NCI-H1105 treated with DMSO at 0.1 percent for 48 hours (cell line): ENCODE data around the gene UQCC5.

ENCODE experiments used
- DNase-seq: peaks from one replicate; lab custom pipeline; 2025; lab: John Stamatoyannopoulos, UW

UQCC5 gene, protein sequence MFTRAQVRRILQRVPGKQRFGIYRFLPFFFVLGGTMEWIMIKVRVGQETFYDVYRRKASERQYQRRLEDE

DNA sequence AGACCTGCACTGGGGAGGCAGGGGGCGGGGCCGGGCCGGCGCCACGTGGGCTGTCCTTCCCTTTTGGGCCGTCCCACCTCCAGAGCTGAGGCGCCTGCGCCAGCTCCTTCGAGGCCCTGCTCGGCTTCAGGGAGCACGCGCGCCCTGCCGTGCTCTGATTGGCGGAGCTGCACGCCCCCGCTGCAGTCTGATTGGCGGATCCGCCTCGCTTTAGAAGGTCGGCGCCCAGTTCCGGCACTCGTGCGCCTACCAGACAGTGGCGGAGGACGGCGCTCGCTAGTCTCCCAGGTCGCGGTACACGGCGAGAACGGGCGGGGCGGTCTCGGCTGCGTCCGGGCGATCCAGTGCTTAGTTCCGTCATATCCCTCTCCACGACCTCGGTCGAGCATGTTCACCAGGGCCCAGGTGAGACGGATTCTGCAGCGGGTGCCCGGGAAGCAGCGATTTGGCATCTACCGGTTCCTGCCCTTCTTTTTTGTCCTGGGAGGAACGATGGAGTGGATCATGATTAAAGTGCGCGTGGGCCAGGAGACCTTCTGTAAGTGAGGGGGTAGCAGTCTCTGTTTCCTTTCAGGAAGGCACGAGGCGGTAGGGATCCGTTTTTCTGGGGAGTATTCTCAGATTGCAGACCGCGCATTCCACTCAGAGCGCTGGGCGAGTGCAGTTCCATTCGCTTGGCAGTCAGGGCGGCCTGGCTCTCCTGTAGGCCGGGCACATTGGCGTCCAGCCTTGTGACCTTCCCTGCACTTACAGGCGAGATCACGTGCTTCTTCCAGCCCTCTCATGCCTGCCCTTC is at the start of gene UQCC5:
Gene UQCC5 (plus strand): TSS at position 237 of the 796 bp plus-strand sequence. CDS start 151 bp downstream, at position 388.
- peak; percentile 92 for DNase-seq

DNA sequence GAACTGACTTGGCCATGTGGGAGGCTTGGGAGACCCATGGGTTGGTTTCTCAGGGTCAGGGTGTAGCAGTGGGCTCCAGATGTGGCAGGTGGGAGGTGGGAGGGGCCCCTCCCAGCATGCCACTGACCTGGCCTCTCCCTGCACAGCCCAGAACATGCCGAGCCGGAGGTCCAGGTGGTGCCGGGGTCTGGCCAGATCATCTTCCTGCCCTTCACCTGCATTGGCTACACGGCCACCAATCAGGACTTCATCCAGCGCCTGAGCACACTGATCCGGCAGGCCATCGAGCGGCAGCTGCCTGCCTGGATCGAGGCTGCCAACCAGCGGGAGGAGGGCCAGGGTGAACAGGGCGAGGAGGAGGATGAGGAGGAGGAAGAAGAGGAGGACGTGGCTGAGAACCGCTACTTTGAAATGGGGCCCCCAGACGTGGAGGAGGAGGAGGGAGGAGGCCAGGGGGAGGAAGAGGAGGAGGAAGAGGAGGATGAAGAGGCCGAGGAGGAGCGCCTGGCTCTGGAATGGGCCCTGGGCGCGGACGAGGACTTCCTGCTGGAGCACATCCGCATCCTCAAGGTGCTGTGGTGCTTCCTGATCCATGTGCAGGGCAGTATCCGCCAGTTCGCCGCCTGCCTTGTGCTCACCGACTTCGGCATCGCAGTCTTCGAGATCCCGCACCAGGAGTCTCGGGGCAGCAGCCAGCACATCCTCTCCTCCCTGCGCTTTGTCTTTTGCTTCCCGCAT is 49.2 kb upstream of the UQCC5 start:
- no peak for DNase-seq

DNA sequence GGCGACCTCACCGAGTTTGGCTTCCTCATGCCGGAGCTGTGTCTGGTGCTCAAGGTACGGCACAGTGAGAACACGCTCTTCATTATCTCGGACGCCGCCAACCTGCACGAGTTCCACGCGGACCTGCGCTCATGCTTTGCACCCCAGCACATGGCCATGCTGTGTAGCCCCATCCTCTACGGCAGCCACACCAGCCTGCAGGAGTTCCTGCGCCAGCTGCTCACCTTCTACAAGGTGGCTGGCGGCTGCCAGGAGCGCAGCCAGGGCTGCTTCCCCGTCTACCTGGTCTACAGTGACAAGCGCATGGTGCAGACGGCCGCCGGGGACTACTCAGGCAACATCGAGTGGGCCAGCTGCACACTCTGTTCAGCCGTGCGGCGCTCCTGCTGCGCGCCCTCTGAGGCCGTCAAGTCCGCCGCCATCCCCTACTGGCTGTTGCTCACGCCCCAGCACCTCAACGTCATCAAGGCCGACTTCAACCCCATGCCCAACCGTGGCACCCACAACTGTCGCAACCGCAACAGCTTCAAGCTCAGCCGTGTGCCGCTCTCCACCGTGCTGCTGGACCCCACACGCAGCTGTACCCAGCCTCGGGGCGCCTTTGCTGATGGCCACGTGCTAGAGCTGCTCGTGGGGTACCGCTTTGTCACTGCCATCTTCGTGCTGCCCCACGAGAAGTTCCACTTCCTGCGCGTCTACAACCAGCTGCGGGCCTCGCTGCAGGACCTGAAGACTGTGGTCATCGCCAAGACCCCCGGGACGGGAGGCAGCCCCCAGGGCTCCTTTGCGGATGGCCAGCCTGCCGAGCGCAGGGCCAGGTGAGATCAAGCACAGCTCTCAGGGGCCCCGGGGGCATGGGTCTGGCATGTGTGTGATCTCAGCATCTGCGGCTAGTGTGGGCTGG is 48.4 kb upstream of the UQCC5 start:
- DNase-seq = no peak

DNA sequence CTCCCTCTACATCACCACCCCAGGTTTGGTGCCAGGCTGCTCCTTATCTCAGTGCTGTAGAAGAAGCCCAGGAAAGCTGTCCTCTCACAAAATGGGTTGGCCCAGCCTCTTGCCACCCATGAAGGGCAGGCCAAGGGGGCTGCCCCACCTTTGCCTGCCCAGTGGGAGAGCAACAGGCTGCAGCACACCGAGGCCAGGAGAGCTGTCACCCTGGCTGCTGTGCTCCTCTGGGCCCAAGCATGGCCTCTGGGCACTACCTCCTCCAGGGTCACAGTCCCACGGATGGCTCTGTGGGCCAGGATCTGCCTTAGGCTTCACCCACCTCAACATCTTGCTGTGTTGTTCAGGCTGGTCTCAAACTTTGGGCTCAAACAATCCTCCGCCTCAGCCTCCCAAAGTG is 47.7 kb upstream of the UQCC5 start:
- no peak for DNase-seq

DNA sequence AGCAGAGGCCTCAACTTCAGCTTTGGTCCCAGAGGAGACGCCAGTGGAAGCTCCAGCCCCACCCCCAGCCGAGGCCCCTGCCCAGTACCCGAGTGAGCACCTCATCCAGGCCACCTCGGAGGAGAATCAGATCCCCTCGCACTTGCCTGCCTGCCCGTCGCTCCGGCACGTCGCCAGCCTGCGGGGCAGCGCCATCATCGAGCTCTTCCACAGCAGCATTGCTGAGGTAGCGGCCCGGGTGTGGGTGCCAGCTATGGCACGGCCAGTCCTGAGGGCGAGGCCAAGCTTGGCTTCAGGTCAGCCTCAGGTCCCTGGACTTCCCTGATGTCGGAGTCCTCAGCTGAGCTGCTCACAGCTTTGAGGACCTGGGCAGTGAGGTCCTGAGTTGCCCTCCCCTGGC is 47.0 kb upstream of the UQCC5 start:
- no peak for DNase-seq

DNA sequence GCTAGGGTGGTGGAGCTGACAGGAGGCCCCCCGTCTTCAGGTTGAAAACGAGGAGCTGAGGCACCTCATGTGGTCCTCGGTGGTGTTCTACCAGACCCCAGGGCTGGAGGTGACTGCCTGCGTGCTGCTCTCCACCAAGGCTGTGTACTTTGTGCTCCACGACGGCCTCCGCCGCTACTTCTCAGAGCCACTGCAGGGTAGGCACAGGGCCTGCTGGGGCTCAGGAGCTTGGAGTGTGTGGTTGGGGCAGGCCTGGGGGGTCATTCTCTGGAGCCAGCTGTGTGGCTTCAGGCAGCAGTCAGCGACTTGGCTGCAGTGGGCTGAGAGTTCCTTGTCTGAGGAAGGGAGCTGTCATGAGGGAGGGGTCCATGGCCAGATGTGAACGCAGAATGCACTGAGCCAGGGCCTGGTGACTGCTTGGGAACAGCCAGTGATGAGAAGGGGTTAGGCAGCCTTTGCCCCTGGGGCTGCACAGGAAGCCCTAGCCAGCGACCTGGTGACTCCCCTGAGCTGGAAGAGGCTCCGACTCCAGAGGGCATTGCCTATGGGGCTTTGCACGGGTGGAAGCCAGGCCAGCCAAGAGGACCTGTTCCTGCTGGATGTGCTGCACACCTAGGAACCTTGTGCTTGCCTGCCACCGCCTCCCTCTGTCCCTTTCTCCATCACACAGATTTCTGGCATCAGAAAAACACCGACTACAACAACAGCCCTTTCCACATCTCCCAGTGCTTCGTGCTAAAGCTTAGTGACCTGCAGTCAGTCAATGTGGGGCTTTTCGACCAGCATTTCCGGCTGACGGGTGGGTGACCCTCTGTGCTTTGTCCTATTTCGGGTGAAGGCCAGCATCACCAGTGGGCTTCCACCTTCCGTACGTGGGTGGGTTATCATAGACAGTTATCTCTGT is 46.1 kb upstream of the UQCC5 start:
- no peak for DNase-seq

DNA sequence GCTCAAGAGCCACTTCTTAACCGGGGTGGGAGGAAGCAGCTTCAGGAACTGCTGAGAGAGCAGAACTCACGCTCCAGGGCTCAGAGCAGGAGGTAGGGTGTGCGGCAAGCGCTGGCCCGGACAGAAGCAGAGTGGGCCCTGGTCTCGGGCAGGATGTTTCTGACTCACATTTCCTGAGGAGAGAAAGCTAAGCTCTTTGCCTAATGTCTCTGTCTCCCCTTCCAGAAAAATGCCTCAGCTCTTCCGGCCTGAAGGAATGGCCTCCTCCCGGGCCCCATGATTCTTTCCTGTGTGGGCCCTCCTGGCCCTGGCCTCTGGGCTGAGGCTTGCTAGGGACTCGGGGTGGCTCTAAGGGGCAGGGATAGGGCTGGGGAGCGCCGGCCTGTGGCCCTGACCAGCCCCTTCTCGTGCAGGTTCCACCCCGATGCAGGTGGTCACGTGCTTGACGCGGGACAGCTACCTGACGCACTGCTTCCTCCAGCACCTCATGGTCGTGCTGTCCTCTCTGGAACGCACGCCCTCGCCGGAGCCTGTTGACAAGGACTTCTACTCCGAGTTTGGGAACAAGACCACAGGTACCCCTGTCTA is 45.4 kb upstream of the UQCC5 start:
- no peak for DNase-seq

DNA sequence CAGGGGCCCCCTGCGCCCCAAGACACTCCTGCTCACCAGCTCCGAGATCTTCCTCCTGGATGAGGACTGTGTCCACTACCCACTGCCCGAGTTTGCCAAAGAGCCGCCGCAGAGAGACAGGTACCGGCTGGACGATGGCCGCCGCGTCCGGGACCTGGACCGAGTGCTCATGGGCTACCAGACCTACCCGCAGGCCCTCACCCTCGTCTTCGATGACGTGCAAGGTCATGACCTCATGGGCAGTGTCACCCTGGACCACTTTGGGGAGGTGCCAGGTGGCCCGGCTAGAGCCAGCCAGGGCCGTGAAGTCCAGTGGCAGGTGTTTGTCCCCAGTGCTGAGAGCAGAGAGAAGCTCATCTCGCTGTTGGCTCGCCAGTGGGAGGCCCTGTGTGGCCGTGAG is 44.3 kb upstream of the UQCC5 start:
- no peak for DNase-seq

DNA sequence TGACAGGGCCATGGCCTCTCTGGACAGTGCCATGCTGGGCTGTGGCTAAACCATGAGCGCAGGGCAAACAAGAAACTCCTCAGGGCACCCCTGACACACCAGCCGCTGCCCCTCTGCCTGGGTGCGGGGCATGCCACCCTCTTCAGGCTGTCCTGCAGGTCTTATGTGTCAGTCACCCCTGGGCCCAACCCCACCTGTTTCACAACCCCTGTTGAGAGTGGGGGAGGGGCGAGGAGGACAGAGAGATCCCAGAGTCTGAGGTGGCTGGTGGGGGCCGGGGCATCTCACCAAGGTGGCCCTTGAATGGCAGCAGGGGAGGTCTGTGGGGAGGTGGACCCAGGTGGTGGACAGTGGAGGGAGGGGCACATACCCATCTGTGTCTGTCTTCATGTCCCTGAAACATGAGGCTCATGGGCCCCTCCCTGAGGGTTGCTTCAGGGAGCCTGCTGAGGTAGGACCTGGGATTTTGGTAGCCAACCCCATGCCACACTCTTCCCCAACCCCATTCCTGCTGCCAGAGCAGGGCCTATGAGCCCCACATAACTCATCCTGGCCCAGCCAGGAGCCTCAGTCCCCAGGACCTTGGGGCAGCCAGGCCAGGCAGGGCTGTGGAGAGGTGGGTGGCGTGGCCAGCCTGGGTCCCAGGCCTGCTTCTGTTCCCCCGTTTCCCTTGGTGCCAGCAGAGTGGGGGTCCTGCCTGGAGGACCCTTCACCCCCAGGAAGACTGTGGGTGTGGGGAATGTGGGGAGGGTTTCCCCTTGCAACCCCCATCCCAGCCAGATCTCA is 43.0 kb upstream of the UQCC5 start:
- DNase-seq = no peak

DNA sequence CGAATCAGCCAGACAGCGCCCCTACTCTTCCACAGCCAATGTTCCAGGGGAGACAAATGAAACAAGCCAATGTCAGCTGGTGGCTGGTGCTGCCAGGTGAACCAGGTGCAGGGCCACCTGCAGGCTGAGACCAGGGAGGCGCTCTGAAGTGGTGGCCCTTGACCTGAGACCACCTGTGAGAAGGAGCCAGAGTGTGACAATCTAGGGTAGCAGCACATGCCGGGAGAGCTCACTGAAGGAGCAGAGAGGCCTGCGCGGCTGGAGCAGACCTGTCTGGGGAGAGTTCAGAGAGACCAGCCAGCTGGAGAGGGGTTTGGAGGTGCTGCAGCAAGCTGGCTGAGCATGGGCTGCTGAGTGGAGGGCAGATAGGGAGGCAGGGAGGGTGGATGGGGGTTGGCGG is 42.0 kb upstream of the UQCC5 start:
- peak; percentile 43 for DNase-seq

DNA sequence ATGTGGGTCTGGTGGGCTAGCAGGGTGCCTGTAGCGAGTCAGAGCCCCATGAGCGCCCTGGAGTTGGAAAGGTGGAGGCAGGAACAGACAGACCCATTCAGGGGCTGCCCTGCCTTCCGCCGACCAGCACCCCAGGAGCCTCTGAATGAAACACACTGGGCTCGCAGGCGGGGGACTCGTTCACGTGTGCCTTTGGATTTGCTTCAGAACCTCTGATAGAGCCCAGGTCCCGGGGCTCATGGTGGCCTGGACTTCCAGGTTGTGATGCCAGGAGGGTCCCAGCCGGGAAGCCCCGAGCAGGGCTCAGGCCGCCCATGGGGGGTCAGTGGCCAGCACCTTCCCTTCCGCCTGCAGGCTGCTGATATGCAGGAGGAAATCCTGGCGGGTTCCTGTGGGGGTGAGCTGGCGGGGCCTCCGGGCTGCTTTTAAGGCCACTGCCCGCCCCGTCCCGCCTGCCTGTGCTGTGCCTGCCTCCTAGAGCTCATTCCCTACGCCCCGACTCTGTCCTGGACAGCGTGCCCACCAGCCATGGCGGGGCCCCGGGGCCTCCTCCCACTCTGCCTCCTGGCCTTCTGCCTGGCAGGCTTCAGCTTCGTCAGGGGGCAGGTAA is 41.4 kb upstream of the UQCC5 start, which contains the start of gene STAB1:
Gene STAB1 (plus strand): TSS at position 453 of the 610 bp plus-strand sequence. CDS start 76 bp downstream, at position 529.
- DNase-seq = no peak

DNA sequence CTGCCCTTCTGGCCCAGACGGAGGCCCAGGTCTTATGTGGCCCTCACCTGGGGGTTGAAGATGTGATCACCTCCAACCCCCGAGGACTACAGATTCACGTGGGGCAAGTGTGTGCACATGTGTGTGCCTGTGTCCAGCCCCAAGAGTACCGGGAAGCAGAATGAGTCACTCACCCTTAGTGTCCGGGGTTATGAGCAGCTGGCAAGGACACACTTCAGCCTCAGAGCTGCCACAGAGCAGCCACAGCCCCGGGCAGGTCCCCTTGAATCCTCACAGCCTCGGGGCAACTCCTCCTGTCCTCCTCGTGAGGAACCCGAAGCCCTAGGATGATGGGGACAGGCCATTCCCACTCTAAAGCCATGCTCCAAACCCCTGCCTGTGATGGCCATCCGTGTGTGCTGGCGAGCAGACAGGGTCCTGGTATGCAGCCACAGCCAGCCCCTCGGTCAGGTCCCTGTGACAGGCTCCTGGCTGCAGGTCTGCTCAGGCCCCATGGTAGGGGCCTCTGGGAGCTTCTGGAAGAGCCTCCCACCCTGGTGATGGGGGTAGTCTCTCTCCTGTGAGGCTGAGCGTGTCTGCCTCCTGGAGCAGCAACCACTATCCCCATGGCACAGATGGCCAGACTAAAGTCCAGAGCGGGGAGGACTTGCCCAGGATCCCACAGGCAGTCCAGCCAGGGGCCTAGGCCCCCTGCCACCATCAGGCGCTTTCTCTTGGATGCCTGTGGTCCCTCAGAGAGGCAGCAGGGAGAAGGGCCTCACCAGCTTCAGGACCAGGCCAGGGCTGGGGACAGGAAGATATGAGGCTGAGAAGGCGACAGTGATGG is 40.4 kb upstream of the UQCC5 start:
- DNase-seq = no peak

DNA sequence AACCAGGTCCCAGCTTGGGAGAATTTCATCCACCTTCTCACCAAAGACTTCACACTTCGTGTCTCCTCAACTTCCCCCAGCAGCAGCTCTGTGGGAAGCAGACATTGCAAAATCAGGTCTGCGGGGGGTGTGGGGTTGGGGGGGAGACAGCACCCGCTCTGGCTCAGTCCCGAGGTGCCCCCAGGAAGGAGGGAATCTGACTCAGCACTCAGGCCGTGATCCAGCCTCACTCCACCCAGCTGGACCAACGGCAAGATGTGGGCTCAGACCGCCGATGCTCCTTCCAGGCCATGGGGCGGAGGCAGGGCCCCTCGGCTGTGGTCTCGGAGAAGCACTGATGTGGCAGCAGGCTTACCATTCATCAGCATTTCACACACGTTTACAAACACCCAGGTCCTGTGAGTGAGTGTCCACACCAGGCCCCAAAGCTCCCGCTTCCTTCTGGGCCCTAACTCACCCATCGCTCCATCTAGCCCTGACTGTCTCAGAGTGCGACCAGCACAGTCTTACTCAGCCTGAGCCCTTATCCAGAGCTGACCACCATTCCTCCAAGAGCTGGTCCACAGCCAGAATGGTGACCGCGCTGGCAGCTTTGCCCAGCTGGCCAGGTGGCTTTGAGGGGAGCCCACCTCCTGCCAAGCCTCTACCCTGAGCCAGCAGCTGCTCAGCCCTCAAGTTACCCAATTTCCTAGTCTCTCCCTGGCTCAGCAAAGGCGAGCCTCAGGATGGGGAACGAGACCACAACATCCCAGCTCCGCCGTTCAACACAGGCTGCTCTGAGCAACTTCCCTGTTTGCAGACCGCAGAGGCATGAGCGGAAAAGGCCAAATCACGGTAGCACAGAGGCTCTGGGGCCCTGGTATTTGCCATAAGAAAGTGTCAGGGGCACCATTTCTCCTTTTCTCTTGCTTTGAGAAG is 38.0 kb upstream of the UQCC5 start:
- DNase-seq = no peak

DNA sequence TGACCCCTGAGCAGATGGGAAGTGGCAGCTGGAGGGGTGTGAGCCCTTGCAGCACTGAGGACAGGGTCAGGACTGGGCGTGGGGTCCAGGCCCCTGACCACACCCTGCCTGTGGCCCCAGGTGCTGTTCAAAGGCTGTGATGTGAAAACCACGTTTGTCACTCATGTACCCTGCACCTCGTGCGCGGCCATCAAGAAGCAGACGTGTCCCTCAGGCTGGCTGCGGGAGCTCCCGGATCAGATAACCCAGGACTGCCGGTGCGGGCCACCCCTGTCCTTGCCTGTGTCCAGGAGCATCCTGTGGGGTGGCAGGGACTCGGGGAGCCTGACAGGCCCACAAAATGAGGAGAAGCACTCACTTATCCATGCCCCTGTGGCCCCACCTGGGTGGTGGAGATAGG is 35.4 kb upstream of the UQCC5 start:
- no peak for DNase-seq

DNA sequence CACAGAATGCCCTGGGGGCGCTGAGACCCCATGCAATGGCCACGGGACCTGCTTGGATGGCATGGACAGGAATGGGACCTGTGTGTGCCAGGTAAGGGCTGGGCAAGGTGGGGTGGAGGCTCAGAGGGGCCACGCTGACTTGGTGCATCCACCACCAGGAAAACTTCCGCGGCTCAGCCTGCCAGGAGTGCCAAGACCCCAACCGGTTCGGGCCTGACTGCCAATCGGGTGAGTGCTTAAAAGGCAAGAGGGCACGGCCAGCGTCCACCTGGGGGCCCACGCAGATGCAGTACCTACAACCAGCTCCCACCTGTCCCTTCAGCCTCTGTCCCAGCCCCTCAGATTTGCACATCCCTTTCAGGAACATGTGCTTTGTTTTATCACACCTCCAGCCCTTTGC is 34.4 kb upstream of the UQCC5 start:
- DNase-seq = no peak

DNA sequence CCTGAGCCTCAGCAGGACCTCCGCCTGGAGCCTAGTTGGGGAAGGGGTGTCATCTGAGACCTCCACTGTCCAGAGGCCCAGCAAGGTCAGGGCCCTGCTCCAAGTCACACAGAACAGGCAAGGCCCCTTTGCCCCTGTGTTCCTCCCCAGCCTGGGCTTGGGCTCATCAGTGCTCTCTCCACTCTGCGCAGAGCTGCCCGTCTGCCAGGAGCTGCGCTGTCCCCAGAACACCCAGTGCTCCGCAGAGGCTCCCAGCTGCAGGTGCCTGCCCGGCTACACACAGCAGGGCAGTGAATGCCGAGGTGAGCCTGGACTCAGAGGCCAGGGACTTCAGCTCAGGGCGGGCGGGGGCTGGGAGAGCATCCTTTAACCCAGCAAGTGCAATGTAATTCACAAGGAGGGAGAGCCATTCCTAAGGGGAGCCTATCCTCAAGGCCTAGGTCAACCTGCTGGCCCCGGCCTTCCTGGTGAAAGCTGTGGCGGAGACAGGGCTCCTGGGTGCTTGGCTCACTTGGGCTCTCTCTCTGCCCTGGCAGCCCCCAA is 33.5 kb upstream of the UQCC5 start:
- DNase-seq = no peak

DNA sequence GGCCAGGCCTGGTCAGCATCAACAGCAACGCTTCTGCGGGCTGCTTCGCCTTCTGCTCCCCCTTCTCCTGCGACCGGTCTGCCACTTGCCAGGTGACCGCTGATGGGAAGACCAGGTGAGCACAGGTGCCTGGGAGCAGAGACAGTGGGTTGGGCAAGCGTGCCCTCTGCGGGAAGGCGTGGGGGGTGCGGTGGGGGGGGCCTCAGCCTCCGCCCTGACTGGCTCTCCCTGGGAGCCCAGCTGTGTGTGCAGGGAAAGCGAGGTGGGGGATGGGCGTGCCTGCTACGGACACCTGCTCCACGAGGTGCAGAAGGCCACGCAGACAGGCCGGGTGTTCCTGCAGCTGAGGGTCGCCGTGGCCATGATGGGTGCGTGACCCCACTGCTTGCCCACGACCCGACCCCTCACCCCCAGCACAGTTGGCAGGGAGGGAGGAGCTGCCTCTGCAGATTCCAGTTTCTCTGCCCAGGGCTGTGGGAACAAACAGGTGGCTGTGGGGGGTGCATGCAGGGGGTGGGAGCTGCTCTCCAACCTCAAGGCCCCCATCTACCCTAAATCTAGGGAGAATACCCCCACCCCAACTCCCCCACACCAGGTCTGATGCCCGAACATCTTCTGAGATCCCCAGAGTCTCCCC is 32.5 kb upstream of the UQCC5 start:
- no peak for DNase-seq
